ENCODE results near the gene COPRS. TPM values are rescaled to one million over a fixed set of nuclear protein-coding genes. Genes with fewer than 3 reads are reported as not detected.

Gene COPRS
- total and polyA plus RNA-seq, 2 of the 13 experiments (the other 11 are each of a cell fraction or from before 2014, with no cell fraction given) = 22.7 to 93.8 TPM

- TF ChIP-seq NFKB2 (CRISPR knock-in tag; IDR thresholded peaks at IDR 0.05; ENCODE audit: borderline replicate concordance) = peak; percentile 71; the same call in 1 of the 2 replicates
- peak; percentile 43; the same call in 1 of the 2 replicates for TF ChIP-seq UBTF (CRISPR knock-in tag; IDR thresholded peaks at IDR 0.05)
- TF ChIP-seq MED1 (CRISPR knock-in tag; IDR thresholded peaks at IDR 0.05) = peak; percentile 50; the same call in 1 of the 2 replicates
- TF ChIP-seq YY1 (IDR thresholded peaks at IDR 0.05; ENCODE audit: insufficient read depth, insufficient replicate concordance, low read depth, low read length) = peak; percentile 18
- TF ChIP-seq, protein P1, sequence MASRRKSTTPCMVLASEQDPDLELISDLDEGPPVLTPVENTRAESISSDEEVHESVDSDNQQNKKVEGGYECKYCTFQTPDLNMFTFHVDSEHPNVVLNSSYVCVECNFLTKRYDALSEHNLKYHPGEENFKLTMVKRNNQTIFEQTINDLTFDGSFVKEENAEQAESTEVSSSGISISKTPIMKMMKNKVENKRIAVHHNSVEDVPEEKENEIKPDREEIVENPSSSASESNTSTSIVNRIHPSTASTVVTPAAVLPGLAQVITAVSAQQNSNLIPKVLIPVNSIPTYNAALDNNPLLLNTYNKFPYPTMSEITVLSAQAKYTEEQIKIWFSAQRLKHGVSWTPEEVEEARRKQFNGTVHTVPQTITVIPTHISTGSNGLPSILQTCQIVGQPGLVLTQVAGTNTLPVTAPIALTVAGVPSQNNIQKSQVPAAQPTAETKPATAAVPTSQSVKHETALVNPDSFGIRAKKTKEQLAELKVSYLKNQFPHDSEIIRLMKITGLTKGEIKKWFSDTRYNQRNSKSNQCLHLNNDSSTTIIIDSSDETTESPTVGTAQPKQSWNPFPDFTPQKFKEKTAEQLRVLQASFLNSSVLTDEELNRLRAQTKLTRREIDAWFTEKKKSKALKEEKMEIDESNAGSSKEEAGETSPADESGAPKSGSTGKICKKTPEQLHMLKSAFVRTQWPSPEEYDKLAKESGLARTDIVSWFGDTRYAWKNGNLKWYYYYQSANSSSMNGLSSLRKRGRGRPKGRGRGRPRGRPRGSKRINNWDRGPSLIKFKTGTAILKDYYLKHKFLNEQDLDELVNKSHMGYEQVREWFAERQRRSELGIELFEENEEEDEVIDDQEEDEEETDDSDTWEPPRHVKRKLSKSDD (CRISPR knock-in tag; IDR thresholded peaks at IDR 0.05; ENCODE audit: low read depth) = no peak
- TF ChIP-seq MYC (CRISPR knock-in tag; IDR thresholded peaks at IDR 0.05; ENCODE audit: borderline replicate concordance) = peak; percentile 54; the same call in 1 of the 2 replicates
- peak; percentile 75; the same call in 1 of the 2 replicates for TF ChIP-seq NRL (CRISPR knock-in tag; IDR thresholded peaks at IDR 0.05; ENCODE audit: borderline replicate concordance)
- TF ChIP-seq, protein P2, sequence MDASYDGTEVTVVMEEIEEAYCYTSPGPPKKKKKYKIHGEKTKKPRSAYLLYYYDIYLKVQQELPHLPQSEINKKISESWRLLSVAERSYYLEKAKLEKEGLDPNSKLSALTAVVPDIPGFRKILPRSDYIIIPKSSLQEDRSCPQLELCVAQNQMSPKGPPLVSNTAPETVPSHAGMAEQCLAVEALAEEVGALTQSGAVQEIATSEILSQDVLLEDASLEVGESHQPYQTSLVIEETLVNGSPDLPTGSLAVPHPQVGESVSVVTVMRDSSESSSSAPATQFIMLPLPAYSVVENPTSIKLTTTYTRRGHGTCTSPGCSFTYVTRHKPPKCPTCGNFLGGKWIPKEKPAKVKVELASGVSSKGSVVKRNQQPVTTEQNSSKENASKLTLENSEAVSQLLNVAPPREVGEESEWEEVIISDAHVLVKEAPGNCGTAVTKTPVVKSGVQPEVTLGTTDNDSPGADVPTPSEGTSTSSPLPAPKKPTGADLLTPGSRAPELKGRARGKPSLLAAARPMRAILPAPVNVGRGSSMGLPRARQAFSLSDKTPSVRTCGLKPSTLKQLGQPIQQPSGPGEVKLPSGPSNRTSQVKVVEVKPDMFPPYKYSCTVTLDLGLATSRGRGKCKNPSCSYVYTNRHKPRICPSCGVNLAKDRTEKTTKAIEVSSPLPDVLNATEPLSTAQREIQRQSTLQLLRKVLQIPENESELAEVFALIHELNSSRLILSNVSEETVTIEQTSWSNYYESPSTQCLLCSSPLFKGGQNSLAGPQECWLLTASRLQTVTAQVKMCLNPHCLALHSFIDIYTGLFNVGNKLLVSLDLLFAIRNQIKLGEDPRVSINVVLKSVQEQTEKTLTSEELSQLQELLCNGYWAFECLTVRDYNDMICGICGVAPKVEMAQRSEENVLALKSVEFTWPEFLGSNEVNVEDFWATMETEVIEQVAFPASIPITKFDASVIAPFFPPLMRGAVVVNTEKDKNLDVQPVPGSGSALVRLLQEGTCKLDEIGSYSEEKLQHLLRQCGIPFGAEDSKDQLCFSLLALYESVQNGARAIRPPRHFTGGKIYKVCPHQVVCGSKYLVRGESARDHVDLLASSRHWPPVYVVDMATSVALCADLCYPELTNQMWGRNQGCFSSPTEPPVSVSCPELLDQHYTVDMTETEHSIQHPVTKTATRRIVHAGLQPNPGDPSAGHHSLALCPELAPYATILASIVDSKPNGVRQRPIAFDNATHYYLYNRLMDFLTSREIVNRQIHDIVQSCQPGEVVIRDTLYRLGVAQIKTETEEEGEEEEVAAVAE (CRISPR knock-in tag; IDR thresholded peaks at IDR 0.05; ENCODE audit: borderline replicate concordance) = no peak
- TF ChIP-seq ZNF446 (CRISPR knock-in tag; IDR thresholded peaks at IDR 0.05) = no peak
- no peak for TF ChIP-seq MED8 (CRISPR knock-in tag; IDR thresholded peaks at IDR 0.05; ENCODE audit: insufficient replicate concordance)
- TF ChIP-seq FOSL1 (CRISPR knock-in tag; IDR thresholded peaks at IDR 0.05; ENCODE audit: borderline replicate concordance) = no peak
- no peak for TF ChIP-seq SKI (IDR thresholded peaks at IDR 0.05; ENCODE audit: partially characterized antibody)
- TF ChIP-seq ATF7 (IDR thresholded peaks at IDR 0.05) = no peak
- no peak for TF ChIP-seq ATF7 (CRISPR knock-in tag; IDR thresholded peaks at IDR 0.05)
- no peak for TF ChIP-seq ATF7-NPFF (CRISPR knock-in tag; IDR thresholded peaks at IDR 0.05; ENCODE audit: low read depth)
- TF ChIP-seq MEIS1 (CRISPR knock-in tag; IDR thresholded peaks at IDR 0.05; ENCODE audit: borderline replicate concordance) = no peak
- no peak for TF ChIP-seq ELF4 (CRISPR knock-in tag; IDR thresholded peaks at IDR 0.05; ENCODE audit: borderline replicate concordance)
- TF ChIP-seq ZNF547 (CRISPR knock-in tag; IDR thresholded peaks at IDR 0.05) = no peak
- peak; percentile 86 for TF ChIP-seq ZNF501 (CRISPR knock-in tag; IDR thresholded peaks at IDR 0.05)
- TF ChIP-seq POLR2A (IDR thresholded peaks at IDR 0.05; ENCODE audit: insufficient read depth in 1 of 2, low read depth in 2 of 2, low read length in 2 of 2) = no peak
Measured at GRCh38 chr17:31842195-31843069, 16.6 kb downstream of the COPRS start (continued).

Measured in HepG2 (cell line).